NCI-H128 (cell line): ENCODE measurements around the gene TRIM36.

Source experiments
- DNase-seq: peaks from one replicate; lab custom pipeline; 2025; ENCODE audit not compliant: unreplicated experiment; lab: John Stamatoyannopoulos, UW

Gene TRIM36

DNA sequence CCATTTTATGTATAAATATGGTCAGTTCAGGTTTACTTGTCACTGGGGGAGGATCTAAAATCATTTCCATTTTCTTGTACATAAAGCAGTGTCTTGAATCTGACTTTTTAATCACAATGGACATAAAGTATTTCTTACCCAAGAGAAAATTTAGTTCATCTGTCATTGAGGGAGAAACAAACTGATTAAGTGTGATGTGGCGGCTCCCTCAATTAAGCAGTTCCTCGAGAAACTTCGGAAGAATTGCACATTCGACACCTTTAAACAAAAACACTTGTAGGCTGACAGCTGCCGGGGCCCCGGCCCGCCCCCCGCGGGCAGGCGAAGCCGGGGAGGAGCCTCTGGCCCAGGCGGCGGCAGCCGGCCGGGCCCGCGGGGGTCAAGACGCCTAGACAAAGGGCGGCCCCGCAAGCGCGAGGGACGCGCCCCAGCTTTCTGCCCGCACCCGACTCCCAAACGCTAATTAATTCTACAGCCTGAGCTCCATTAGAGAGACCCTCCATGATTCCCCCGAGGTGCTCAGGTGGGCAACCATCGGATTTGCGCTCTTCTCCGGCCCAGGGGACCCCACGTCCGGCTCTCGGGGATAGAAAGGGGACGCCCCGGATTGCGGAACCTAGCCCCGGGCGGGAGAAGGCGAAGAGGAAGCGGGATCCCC is 750 bp downstream of the TRIM36 start:
- DNase-seq: no peak

DNA sequence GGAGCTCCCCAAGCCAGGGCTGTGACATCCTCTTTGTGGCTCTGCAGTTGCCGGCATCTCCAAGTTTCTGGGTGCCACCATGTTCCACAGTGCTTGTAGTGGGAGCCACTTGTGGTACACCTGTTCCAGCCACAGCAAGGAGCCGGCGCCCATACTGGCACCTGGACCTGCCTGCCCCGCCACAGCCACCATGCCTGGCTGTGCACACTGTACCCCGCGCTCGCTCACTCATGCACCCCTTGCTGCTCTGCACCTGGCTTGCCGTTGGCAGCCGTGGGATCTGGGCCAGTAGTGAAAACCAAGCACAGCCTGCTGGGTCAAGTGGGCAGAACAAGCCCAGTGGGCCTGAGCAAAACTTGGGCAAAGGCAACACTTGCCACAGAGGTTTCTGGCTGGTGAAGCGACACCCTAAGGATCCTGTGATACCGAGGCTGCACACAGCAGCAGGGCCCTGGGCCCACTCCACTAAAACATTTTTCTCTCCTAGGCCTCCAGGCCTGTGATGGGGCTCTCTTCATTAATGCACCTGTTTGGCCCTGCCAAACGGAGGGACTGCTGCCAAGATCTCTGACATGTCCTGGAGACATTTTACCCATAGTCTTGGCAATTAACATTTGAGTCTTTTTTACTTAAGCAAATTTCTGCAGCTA is 2.8 kb downstream of the TRIM36 start:
- DNase-seq: no peak

DNA sequence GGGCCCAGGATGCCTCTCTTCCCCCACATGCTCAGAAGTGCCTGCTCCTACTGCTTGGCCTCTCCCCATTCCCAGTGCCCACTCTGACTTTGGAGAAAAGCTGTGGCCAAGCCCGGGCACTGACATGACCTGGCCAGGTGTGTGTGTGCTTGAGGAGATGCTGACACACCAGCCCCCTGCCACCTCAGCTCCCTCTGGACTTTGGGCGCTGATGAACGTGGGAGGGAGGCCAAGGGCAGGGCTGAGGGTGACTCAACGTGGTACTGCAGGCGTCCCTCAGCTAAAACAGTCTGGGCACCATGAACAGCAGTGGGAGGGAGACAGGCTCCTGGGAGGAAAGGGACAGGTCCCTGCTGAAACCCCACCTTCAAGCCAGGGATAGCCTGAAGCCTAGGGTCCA is 3.9 kb downstream of the TRIM36 start:
- DNase-seq: no peak

DNA sequence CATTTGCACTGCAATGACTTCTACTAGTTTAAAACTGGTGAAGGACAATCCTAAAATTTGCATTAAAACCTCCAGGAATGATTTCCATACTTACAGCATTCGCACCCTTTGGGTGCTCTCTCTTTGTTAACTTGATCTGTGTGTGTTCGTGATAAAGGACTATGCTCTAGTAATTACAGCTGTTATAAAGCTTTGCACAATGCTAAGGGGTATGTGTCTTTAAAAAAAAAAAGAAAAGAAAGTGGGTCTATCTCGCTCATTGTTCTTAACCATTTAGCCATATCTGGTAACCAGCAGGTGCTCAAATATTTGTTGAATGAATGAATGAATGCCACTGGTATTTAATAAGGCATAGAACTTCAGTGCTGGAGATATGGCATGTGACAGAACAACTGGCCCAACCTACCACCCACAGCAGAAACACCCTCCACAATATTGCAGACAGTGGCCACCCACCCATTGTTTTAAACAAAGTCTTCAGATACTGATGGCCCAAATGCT is 8.7 kb downstream of the TRIM36 start:
- DNase-seq: no peak

DNA sequence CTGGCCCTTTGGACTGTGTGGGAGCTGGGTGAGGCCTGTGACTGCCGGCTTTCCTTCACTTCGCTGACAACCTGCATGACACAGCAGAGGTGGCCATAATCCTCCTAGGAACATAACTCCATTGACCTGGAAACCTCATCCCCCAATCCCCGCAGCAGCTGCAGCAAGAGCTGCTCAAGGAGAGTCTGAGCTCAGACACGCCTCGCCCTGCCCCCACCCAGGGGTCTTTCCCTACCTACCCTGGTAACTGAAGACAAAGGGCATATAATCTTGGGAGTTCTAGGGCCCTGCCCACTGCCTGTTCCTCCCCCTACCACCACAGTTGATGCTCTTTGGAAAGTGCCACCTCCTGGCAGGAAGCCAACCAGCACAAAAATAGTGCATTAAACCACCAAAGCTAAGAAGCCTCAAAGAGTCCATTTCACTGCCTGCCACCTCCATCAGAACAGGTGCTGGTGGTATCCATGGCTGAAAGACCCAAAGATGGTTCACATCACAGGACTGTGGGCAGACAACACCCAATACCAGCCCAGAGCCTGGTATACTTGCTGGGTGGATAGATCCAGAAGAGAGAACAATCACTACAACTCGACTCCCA is 18.4 kb downstream of the TRIM36 start:
- DNase-seq: no peak

DNA sequence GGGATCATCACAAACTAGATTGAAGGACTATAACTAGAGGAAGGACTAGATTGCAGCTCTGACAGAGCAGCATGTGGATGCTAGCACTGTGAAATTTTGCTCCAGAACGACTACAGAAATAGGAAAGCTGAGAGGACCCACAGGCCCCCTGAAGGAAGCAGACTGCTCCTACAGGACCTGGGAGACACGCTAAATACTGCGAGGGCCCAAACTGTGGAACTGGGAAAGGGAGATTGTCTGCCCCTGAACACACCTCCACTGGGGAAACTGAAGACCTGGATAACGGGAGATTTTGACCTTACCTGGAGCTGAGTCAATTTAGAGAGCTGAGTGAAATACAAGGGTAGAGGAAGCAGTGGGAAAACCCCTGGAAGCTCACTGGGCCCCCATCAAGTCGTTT is 19.2 kb downstream of the TRIM36 start:
- DNase-seq: no peak

DNA sequence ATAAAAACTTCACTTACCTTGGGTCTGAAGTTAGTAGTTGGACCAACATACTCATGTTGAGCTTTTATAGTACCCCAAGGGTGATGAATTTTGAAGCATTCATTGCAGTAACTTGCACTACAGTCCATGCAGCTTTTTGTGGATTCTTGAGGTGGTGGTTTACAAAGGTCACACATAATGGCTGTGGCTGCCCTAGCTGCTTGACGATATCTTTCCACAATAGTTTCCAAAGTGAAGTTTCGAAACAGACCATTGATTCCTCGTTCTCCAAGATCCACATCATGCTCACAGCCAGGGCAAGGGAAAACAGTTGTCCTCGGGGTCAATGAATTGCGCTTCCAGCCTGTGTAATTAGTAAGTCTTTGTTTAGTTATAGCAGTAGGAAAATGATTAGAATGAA is 22.7 kb downstream of the TRIM36 start:
- no peak for DNase-seq

DNA sequence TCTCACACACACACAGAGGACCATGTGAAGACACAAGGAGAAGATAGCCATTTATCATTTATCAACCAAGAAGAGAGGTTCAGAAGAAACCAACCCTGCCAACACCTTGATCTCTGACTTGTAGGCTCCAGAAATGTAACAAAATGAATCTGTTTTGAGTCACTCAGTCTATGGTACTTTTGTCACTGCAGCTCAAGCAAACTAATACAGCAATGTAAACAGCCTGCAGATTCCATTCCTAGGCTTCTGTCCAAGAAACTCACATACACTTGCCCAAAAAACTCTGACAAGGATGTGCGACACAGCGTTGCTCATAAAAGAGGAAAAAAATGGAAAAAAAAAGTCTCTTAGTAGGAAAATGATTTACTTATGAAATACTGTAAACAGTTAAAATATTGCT is 33.4 kb downstream of the TRIM36 start:
- no peak for DNase-seq

DNA sequence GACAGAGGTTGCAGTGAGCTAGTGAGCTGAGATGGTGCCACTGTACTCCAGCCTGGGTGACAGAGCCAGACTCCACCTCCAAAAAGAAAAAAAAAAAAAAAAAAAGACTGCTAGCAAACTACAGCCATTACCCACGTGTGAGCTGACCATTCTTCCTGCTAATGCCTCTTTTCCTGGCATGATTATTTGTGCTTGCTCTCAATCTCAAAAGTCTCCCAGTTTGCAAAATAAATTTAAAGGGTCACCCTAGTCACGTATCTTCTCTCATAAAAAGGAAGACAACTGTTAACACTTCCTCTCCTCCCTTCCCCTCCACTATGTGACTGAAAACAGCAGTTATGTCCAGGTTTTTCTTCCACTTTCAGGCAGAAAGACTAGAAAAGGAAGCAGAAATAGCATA is 37.2 kb downstream of the TRIM36 start:
- no peak for DNase-seq

DNA sequence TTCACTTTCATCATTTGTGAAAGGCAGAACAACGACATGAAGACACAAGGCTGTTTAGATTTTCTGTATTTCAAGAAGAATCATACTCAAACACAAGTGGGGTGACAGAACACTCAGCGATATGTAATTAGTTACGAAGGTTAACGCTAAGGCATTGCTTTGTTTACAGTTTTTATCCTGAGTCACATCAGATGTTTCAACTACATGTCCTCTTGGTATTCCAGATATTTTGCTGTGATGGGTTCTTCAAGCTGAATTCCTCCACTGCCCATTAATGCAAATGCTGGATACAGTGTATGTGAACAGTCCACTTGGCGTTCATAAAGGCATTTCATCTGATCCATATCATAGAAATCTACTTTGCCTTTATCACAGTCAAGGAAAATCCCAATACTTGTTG is 43.4 kb downstream of the TRIM36 start:
- no peak for DNase-seq

DNA sequence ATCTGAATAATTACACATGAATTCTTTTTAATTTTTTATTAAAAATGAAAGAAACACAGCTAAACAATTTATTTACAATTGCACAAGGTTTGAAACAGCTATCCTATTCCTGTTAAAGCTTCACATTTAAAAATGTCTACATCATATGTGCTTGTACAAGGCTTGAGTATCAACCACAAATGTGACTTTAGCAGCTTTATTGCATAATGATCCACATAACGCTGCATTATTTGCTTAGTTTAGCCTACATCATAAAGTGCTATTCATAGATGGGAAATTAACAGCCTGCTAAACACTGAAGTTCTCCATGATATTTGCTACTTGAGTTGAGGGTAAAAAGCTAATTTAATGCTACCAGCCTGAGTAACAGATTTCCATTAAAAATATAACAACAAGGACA is 45.0 kb downstream of the TRIM36 start:
- no peak for DNase-seq

DNA sequence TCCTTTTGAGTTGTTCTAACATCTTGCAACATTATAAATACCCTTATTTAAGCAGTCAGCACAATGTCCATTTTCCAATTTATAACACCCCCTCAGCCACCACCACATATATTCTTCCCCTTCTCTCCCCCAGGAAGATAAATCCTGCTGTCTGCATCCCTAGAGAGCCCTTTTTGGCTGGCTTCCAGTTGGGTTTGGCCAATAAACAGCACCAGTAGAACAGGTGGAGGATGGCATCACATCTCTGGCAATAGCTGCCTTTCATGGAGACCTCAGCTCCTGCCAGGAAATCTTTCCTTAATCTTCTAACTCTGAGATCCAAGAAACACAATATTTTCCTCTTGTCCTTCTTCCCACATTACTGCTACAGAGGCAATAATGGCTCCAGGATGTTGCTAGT is 53.7 kb downstream of the TRIM36 start:
- no peak for DNase-seq

DNA sequence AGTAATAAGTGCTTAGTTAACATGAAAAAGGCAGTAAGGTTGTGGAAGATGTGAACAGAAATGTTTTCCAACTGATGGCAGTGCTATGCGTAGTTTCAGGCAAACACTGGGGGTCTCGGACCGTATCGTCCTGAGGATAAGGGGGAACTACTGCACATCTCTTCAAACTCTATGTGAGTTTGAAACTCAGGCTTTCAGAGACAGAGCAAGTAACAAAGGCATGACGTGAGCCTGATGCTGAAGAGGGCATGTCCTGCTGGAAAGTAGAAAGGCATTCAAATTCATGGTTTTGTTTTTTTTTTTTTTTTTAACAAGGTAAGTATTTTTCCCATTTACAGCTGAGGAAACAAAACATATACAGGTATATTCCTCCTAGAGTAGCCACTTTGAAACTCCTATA is 59.9 kb downstream of the TRIM36 start:
- DNase-seq: no peak

DNA sequence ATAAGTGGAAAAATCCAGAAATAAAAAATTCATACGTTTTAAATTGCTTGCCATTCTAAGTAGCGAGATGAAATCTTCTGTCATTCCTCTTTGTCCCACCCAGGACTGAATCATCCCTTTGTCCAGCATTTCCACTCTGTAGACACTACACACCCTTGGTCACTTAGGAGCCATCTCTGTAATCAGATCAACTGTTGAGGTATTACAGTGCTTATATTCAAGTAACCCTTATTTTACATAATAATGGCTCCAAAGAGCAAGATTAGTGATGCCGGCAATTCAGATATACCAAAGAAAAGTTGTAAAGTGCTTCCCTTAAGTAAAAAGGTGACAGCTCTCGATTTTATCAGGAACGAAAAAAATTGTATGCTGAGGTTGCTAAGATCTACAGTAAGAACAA is 60.4 kb downstream of the TRIM36 start:
- no peak for DNase-seq

DNA sequence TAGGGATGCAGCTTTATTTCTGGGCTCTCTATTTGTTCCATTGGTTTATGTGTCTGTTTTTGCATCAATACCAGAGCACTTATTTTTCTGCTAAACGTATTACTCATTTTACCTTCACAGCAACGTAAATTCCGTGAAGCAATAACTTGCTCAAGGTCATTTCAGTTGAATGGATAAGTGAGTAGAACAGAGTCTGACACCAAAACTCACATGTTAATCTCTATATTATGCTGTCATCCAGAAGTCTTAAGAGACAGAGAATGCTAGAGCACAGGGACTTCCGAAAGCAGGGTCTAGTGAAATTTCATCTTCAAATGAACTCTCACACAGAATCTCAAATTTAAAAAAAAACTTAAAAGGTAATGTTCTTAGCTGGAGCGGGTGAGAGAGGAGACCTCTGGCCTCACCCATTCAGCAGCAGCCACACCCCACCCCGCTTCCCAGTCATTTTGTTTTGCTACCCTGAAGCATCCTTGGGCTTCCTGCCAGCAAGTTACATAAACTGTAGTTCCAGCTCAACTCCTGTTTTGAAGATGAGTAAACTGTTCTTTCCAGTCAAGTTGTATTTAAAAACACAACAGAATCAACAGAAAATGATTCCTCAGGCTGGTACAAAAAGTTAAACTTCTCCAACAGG is 69.3 kb downstream of the TRIM36 start:
- DNase-seq: no peak

DNA sequence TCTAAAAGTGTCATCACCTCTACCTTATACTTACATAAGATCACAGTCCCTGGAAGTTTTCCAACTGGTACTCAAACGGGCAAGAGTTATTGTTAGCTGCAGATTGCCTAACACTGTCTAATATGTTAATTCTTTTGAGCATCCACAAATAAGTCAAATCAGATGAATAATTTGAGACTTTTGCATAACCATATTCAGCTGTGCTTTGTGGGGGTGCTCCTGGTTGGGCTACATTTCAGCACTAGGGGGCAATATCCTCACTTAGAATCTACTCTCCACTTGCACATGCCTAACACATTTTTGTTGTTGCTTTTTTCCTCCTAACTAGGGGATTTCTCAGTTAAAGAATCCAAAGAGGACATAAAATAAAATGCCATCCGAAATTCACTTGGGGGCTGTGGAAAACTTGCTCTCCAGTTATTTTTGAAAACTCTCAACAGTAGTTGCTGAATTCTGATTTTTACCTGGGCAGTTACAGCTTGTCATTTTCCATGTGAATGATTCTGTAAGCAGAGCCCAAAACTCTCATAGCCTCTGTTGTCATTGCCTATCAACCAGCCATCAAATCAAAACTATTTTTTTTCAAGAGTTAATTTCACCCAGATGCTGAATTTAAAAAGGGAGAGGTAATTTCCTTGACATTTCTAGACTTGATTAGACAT is 71.5 kb downstream of the TRIM36 start:
- DNase-seq: no peak

DNA sequence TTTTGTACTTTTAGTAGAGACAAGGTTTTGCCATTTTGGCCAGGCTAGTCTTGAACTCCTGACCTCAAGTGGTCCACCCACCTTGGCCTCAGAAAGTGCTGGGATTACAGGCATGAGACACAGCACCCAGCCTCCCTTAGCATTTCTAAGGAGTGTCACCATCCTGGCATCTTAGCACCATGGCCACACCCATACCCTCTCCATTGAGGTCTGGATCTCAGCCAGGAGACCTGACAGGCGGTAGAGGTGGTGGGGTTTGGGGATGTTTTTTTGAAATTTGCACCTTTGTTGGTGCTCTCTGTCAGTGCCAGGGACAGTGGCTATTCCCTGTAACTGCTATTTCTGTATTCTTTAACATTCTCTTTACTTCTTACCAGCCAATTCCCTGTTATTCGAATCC is 72.5 kb downstream of the TRIM36 start:
- no peak for DNase-seq

DNA sequence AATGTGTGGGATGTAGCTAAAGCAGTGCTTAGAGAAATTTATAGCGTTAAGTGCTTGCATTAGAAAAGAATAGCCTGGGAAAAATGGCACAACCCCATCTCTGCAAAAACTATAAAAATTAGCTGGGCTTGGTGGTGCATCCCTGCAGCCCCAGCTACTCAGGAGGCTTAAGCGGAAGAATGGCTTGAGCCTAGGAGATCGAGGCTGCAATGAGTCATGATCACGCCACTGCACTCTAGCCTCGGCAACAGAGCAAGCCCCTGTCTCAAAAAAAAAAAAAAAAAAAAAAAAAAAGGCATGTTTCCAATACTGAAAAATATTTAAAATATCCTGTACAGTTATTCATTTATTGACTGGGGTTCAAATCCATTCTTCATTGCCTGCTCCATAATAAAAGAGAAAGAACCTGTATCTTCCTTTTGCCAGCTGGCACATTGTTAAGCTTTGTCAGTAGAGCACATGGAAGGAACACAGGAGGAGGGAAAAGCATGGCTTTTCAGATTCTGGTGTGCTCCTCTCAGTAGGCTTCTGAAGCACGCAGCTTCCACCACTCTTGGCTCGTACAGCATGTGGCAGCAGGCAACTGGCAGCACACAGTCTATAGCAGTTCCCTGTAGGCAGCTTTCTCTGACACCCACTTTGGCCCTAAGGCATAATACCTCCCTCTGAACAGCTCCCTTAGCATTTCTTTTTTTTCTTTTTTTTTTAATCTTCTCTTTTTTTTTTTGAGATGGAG is 73.5 kb downstream of the TRIM36 start:
- DNase-seq: no peak

DNA sequence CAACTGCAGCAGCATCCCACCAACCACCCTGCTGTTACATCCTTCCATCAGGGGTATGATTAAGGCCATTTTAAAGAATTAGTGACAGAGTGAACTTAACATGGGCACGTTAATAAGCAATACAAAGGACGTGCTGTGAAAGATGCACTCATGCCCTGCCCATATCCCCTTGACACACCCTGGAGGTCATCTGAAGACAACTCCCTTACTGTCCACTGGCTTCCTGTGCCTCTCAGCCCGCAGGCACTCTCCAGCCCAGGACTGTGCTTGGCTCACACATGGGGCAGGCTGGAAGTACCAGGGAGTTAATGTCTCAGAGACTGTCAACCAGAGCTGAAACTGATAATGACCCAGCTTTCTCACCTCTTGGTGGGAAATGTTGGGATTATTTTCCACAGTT is 81.8 kb downstream of the TRIM36 start:
- DNase-seq: no peak

DNA sequence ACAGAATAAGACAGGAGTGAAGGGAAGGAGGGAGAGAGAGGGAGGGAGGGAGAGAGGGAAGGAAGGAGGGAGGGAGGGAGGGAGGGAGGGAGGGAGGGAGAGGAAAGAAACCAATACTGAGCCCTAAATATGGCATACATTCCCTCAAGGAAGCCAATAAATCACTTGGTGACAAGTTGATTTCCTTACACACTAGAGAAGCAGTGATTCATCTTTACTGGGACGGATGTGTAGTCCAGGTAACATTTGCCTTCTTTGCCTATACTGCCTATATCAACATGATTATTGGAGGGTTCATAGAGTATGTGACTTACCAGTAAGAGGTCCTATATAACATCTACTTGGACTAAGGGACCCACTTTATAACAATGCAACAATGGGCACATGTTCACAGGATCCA is 83.2 kb downstream of the TRIM36 start:
- DNase-seq: no peak

DNA sequence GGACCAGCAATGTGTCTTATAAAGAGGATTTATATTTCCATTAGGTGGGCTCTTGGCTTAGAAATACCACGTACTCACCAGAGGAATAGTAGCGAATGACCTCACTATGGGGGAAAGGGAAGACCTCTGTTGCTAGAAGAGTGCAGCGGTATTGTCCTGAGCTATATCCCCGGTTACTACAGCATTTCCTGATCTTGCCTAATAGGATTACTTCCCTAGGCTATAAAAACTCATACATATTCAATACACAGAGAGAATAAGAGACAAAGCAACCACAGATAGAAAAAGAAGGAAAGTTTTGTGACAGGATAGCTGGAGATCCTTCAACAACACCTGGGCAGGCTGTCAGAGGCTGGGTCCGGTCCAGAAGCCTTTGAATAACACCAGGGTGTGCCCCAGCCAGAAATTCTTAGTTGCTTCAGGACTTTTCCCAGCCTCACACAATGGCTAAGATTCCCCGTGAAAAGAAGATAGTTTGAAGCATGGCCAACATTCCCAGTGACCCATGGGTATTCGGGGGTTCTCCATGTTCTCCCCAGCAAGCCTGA is 85.4 kb downstream of the TRIM36 start:
- no peak for DNase-seq
